ENCODE measurements around the gene FBXO24. TPM values are rescaled to one million over a fixed set of nuclear protein-coding genes. Genes with fewer than 3 reads are reported as not detected.

Gene FBXO24
- total and polyA plus RNA-seq, 9 of the 15 experiments (the other 6 are each of a cell fraction or from before 2014, with no cell fraction given), result 0.17 to 0.95 (median 0.50) TPM

DNA sequence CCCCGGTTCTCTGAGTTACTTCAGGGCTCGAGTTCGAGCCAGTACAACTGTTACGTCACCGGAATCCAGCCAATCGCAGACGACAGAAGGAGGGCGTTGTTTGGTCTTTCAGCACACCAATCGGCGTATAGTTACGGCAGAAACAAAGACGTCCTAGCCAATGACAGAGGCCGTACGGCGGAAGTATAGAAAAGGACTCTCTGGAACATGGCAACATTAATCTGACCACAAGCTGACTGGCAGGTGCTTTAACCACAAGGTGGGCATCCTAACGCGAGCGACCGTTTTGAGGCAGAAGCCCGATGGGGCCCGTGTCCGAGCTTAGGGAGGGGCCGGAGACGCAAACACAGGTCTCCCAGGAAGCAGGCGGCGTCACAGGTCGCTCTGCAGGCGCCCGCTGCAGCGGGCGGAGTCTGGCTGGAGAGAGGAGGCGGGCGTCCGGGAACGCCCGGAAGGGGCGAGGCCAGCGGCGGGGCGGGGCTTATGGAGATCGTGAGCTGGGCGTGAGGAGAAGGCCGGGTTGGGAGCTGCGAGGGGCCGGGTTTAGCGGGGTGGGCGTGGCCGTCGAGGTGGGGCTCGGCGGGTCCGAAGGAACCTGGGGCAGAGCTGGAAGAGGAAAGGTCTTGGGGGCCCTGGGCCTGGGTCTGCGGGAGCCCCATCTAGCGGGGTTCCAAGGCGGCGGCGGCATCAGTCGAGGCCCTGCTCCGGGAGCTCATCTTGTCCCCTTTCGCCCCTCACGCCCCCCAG lies 26.0 kb downstream of the FBXO24 start, which contains the start of gene MOSPD3 (continued):
- TF ChIP-seq, protein P1, sequence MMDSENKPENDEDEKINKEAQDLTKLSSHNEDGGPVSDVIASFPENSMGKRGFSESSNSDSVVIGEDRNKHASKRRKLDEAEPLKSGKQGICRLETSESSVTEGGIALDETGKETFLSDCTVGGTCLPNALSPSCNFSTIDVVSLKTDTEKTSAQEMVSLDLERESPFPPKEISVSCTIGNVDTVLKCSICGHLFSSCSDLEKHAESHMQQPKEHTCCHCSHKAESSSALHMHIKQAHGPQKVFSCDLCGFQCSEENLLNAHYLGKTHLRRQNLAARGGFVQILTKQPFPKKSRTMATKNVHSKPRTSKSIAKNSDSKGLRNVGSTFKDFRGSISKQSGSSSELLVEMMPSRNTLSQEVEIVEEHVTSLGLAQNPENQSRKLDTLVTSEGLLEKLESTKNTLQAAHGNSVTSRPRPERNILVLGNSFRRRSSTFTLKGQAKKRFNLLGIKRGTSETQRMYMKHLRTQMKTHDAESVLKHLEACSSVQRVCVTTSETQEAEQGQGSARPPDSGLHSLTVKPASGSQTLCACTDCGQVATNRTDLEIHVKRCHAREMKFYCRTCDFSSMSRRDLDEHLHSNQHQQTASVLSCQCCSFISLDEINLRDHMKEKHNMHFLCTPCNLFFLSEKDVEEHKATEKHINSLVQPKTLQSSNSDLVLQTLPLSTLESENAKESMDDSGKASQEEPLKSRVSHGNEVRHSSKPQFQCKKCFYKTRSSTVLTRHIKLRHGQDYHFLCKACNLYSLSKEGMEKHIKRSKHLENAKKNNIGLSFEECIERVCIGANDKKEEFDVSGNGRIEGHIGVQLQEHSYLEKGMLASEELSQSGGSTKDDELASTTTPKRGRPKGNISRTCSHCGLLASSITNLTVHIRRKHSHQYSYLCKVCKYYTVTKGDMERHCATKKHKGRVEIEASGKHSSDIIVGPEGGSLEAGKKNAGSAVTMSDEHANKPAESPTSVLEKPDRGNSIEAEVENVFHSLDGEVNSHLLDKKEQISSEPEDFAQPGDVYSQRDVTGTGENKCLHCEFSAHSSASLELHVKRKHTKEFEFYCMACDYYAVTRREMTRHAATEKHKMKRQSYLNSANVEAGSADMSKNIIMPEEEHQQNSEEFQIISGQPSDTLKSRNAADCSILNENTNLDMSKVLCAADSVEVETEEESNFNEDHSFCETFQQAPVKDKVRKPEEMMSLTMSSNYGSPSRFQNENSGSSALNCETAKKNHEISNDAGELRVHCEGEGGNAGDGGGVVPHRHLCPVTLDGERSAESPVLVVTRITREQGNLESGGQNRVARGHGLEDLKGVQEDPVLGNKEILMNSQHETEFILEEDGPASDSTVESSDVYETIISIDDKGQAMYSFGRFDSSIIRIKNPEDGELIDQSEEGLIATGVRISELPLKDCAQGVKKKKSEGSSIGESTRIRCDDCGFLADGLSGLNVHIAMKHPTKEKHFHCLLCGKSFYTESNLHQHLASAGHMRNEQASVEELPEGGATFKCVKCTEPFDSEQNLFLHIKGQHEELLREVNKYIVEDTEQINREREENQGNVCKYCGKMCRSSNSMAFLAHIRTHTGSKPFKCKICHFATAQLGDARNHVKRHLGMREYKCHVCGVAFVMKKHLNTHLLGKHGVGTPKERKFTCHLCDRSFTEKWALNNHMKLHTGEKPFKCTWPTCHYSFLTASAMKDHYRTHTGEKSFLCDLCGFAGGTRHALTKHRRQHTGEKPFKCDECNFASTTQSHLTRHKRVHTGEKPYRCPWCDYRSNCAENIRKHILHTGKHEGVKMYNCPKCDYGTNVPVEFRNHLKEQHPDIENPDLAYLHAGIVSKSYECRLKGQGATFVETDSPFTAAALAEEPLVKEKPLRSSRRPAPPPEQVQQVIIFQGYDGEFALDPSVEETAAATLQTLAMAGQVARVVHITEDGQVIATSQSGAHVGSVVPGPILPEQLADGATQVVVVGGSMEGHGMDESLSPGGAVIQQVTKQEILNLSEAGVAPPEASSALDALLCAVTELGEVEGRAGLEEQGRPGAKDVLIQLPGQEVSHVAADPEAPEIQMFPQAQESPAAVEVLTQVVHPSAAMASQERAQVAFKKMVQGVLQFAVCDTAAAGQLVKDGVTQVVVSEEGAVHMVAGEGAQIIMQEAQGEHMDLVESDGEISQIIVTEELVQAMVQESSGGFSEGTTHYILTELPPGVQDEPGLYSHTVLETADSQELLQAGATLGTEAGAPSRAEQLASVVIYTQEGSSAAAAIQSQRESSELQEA (IDR thresholded peaks at IDR 0.05; ENCODE audit: low read depth), result no peak
- TF ChIP-seq ZNF3 (CRISPR knock-in tag; IDR thresholded peaks at IDR 0.05), result no peak
- peak; percentile 97 for TF ChIP-seq NFYB (IDR thresholded peaks at IDR 0.05; ENCODE audit: extremely low read depth, insufficient read length)
- TF ChIP-seq, protein P2, sequence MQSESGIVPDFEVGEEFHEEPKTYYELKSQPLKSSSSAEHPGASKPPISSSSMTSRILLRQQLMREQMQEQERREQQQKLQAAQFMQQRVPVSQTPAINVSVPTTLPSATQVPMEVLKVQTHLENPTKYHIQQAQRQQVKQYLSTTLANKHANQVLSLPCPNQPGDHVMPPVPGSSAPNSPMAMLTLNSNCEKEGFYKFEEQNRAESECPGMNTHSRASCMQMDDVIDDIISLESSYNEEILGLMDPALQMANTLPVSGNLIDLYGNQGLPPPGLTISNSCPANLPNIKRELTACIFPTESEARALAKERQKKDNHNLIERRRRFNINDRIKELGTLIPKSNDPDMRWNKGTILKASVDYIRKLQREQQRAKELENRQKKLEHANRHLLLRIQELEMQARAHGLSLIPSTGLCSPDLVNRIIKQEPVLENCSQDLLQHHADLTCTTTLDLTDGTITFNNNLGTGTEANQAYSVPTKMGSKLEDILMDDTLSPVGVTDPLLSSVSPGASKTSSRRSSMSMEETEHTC (IDR thresholded peaks at IDR 0.05), result 0 out of 2 replicates have a peak, but pooled peaks have one; percentile 37
- TF ChIP-seq POLR2G (IDR thresholded peaks at IDR 0.05; ENCODE audit: low read depth, low read length), result peak; percentile 93
- TF ChIP-seq ESRRA (IDR thresholded peaks at IDR 0.05; ENCODE audit: borderline replicate concordance, low read depth), result peak; percentile 92; the same call in 1 of the 2 replicates
- TF ChIP-seq ZNF184 (CRISPR knock-in tag; IDR thresholded peaks at IDR 0.05), result no peak
- TF ChIP-seq NEUROD1 (IDR thresholded peaks at IDR 0.05; ENCODE audit: borderline replicate concordance, low read depth, low read length, partially characterized antibody), result peak; percentile 20
- peak; percentile 41 for TF ChIP-seq HCFC1 (IDR thresholded peaks at IDR 0.05; ENCODE audit: low read depth, low read length)
- TF ChIP-seq CSDE1 (IDR thresholded peaks at IDR 0.05), result no peak
- peak; percentile 83 for TF ChIP-seq C11orf30 (IDR thresholded peaks at IDR 0.05; ENCODE audit: low read depth)
- TF ChIP-seq HNRNPLL (IDR thresholded peaks at IDR 0.05; ENCODE audit: low read depth, low read length, poor library complexity, severe bottlenecking), result peak; percentile 38
- TF ChIP-seq SP1 (CRISPR knock-in tag; IDR thresholded peaks at IDR 0.05), result peak; percentile 89
- no peak for TF ChIP-seq RBM14 (IDR thresholded peaks at IDR 0.05; ENCODE audit: borderline replicate concordance, insufficient read depth, low read depth, low read length)
- TF ChIP-seq, protein P3, sequence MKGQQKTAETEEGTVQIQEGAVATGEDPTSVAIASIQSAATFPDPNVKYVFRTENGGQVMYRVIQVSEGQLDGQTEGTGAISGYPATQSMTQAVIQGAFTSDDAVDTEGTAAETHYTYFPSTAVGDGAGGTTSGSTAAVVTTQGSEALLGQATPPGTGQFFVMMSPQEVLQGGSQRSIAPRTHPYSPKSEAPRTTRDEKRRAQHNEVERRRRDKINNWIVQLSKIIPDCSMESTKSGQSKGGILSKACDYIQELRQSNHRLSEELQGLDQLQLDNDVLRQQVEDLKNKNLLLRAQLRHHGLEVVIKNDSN (CRISPR knock-in tag; IDR thresholded peaks at IDR 0.05), result no peak
- peak; percentile 38; the same call in 1 of the 2 replicates for TF ChIP-seq RB1 (IDR thresholded peaks at IDR 0.05; ENCODE audit: low read depth)
- TF ChIP-seq SNRNP70 (optimal IDR thresholded peaks at IDR 0.05; ENCODE audit: low read depth, low read length), result no peak
